ENCODE results near the gene DHRS3.

Gene DHRS3

GRCh38 chr1:12583484-12583883 lies 34.5 kb downstream of the DHRS3 start:
- Histone ChIP-seq H3K9ac (ENCODE audit: low read length) (no peak overlapping the region), H3K4me2 (ENCODE audit: low read length) (no peak overlapping the region), H2AFZ (ENCODE audit: low read depth, low read length) (no peak overlapping the region), H3K4me1 (ENCODE audit: low read length) (no peaks in the 10 kb centered on the region), H3K4me3 (ENCODE audit: low read length) (no peak overlapping the region), H4K20me1 (ENCODE audit: insufficient read depth, low read length) (no peaks in the 10 kb centered on the region), H3K27me3 (ENCODE audit: low read depth, low read length) (no peaks in the 10 kb centered on the region), H3K27ac (ENCODE audit: low read length) (no peak overlapping the region), H3K36me3 (replicated peaks; ENCODE audit: low read depth, low read length) (no peaks in the 10 kb centered on the region), H3K9me3 (ENCODE audit: insufficient read depth, low read length) (no peaks in the 10 kb centered on the region), H3K79me2 (ENCODE audit: low read length) (no peaks in the 10 kb centered on the region)
- no peak for TF ChIP-seq EZH2phosphoT487 (IDR thresholded peaks at IDR 0.05; ENCODE audit: low read depth)
- no peak for TF ChIP-seq CTCF (IDR thresholded peaks at IDR 0.05; ENCODE audit: low read depth, low read length)

- no peaks in the 10 kb centered on the region for H3K4me1 ChIP-seq (ENCODE audit: low read length)
- H3K79me2 ChIP-seq (ENCODE audit: low read length): no peaks in the 10 kb centered on the region
- H3K27ac ChIP-seq (ENCODE audit: low read length): no peak overlapping the region
- H3K9me3 ChIP-seq (ENCODE audit: insufficient read depth, low read length): no peaks in the 10 kb centered on the region
- H3K36me3 ChIP-seq (replicated peaks; ENCODE audit: low read depth, low read length): no peaks in the 10 kb centered on the region
- H3K4me2 ChIP-seq (ENCODE audit: low read length): no peak overlapping the region
- no peaks in the 10 kb centered on the region for H3K27me3 ChIP-seq (ENCODE audit: low read depth, low read length)
- TF ChIP-seq CTCF (IDR thresholded peaks at IDR 0.05; ENCODE audit: low read depth, low read length) (no peak), EZH2phosphoT487 (IDR thresholded peaks at IDR 0.05; ENCODE audit: low read depth) (no peak)
- H3K9ac ChIP-seq (ENCODE audit: low read length): no peak overlapping the region
- H3K4me3 ChIP-seq (ENCODE audit: low read length): no peak overlapping the region
- no peaks in the 10 kb centered on the region for H4K20me1 ChIP-seq (ENCODE audit: insufficient read depth, low read length)
- H2AFZ ChIP-seq (ENCODE audit: low read depth, low read length): no peak overlapping the region
These were observed 35.4 kb downstream of the DHRS3 start for GRCh38 chr1:12582649-12583048.

- Histone ChIP-seq H4K20me1 (ENCODE audit: insufficient read depth, low read length) (no peaks in the 10 kb centered on the region), H3K79me2 (ENCODE audit: low read length) (no peaks in the 10 kb centered on the region), H3K27ac (ENCODE audit: low read length) (no peak overlapping the region), H3K9ac (ENCODE audit: low read length) (no peak overlapping the region), H3K9me3 (ENCODE audit: insufficient read depth, low read length) (no peaks in the 10 kb centered on the region), H3K4me1 (ENCODE audit: low read length) (no peaks in the 10 kb centered on the region), H2AFZ (ENCODE audit: low read depth, low read length) (no peak overlapping the region), H3K4me3 (ENCODE audit: low read length) (no peak overlapping the region), H3K36me3 (replicated peaks; ENCODE audit: low read depth, low read length) (no peaks in the 10 kb centered on the region), H3K27me3 (ENCODE audit: low read depth, low read length) (no peaks in the 10 kb centered on the region), H3K4me2 (ENCODE audit: low read length) (no peak overlapping the region)
- TF ChIP-seq CTCF (IDR thresholded peaks at IDR 0.05; ENCODE audit: low read depth, low read length) (no peak), EZH2phosphoT487 (IDR thresholded peaks at IDR 0.05; ENCODE audit: low read depth) (no peak)
These were observed 36.8 kb downstream of the DHRS3 start for GRCh38 chr1:12581179-12581578.

- no peaks in the 10 kb centered on the region for H3K4me1 ChIP-seq (ENCODE audit: low read length)
These were observed 37.7 kb downstream of the DHRS3 start for GRCh38 chr1:12580054-12580887.

More at GRCh38 chr1:12580054-12580887, 37.7 kb downstream of the DHRS3 start:
- H3K4me2 ChIP-seq (ENCODE audit: low read length): no peak overlapping the region
- H3K9ac ChIP-seq (ENCODE audit: low read length): no peak overlapping the region
- no peaks in the 10 kb centered on the region for H3K9me3 ChIP-seq (ENCODE audit: insufficient read depth, low read length)
- H4K20me1 ChIP-seq (ENCODE audit: insufficient read depth, low read length): no peaks in the 10 kb centered on the region
- no peak for TF ChIP-seq CTCF (IDR thresholded peaks at IDR 0.05; ENCODE audit: low read depth, low read length)
- TF ChIP-seq EZH2phosphoT487 (IDR thresholded peaks at IDR 0.05; ENCODE audit: low read depth): no peak
- no peaks in the 10 kb centered on the region for H3K27me3 ChIP-seq (ENCODE audit: low read depth, low read length)
- H2AFZ ChIP-seq (ENCODE audit: low read depth, low read length): no peak overlapping the region
- no peaks in the 10 kb centered on the region for H3K36me3 ChIP-seq (replicated peaks; ENCODE audit: low read depth, low read length)
- no peak overlapping the region for H3K4me3 ChIP-seq (ENCODE audit: low read length)
- no peaks in the 10 kb centered on the region for H3K79me2 ChIP-seq (ENCODE audit: low read length)
- H3K27ac ChIP-seq (ENCODE audit: low read length): no peak overlapping the region
